MM.1S (cell line): ENCODE measurements around the gene TMEM59L.

Source experiments
- CTCF ChIP-seq: fragments of 300-600 bp; sonication (generic); IDR thresholded peaks from 2 replicates; pipeline ENCODE4 v1.5.1; 2016; ENCODE audit warnings: antibody characterized with exemption, low read length, mixed read lengths
- EZH2 ChIP-seq: fragments of 300-600 bp; sonication (generic); optimal IDR thresholded peaks from 2 replicates; pipeline ENCODE3; 2017; ENCODE audit warnings: low read depth, mild to moderate bottlenecking, antibody characterized with exemption, low read length, mixed read lengths

DNA sequence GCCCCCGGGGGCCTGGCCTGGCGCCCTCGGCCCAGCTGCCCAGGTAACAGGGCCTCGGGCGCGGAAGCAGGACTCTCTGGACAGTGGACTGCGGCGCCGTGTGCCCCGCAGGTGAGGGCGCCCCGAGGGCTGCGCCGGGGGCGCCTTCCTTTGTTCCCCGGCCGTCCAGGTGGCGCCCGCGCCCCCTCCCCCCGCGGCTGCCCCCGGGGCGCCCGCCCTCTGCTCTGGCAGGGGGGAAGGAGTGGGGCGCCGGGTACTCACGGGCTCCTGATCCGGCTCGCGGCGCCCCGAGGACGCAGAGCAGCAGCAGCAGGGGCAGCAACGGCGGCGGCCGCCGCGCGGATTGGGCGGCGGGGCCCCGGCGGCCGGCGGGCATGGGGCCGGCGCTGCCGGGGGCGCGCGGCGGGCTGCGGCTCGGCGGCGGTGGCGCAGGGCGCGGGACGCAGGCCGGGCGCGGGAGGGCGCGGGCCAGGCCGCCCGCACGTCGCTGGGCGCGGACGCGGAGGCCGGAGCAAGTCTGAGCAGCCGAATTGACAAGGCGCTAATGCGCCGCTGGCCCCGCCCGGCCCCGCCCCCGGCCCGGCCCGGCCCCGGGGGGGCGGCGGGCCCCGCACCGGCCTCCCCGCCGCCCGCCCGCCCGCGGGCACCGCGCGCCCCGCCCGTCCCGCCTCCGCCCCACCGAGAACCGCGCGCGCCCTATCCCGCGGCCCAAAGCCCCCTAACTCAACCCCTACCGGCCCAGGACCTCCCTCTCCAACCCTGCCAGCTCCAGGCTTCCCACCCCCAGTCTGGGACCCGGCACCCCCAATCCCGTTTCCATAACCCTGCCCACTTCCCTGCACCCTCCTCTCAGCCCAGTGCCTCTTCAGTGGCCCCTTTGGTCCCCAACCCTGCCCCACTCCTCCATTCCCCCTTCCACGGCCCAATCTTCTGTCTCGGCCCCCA lies 6.1 kb upstream of the TMEM59L start, which contains the start of gene CRLF1:
- TF ChIP-seq CTCF (no peak), EZH2 (no peak)
